DND-41 (cell line): Measurements from ENCODE around the gene NR6A1.

Experiments
- ATAC-seq: fragments of 200-7000 bp; cut with Tn5 transposase; 3 replicates; pipeline ENCODE4 v1.9.1; 2021; ENCODE audit warnings: low read depth; ENCODE audit not compliant: insufficient read depth
- DNase-seq: peaks from one replicate; pipeline ENCODE4 v3.0.0-alpha.2; 2020
- H2AFZ ChIP-seq: 2 replicates; pipeline ENCODE4 v1.6.0; 2012; ENCODE audit warnings: low read depth, low read length
- H3K27ac ChIP-seq: 2 replicates; pipeline ENCODE4 v1.5.1; 2012; ENCODE audit warnings: low read length, inconsistent platforms
- H3K27me3 ChIP-seq: fragments of 200-600 bp; sonication (generic); 2 replicates; pipeline ENCODE4 v1.6.0; 2012; ENCODE audit warnings: low read length, mild to moderate bottlenecking, inconsistent platforms; ENCODE audit not compliant: insufficient read depth, poor library complexity
- H3K36me3 ChIP-seq: 2 replicates; pipeline ENCODE4 v1.5.1; 2012; ENCODE audit warnings: low read length, inconsistent platforms; ENCODE audit not compliant: insufficient read depth
- H3K4me1 ChIP-seq: 2 replicates; pipeline ENCODE4 v1.5.1; 2012; ENCODE audit warnings: mild to moderate bottlenecking, low read length; ENCODE audit not compliant: insufficient read depth
- H3K4me2 ChIP-seq: 2 replicates; pipeline ENCODE4 v1.6.0; 2012; ENCODE audit warnings: mild to moderate bottlenecking, moderate library complexity, low read length, inconsistent platforms; ENCODE audit not compliant: insufficient read depth
- H3K4me3 ChIP-seq, 2 experiments: fragments of 200-600 bp in 1 of 2; shearing (Covaris generic) in 1 of 2; 2 replicates each; pipeline ENCODE4 v1.5.1; 2012 to 2016; ENCODE audit warnings: inconsistent platforms in 2 of 2, low read length in 2 of 2, mild to moderate bottlenecking in 2 of 2, low read depth in 1 of 2, moderate library complexity in 1 of 2
- H3K79me2 ChIP-seq: 2 replicates; pipeline ENCODE4 v1.6.0; 2012; ENCODE audit warnings: low read length, inconsistent platforms; ENCODE audit not compliant: insufficient read depth
- H3K9ac ChIP-seq: 2 replicates; pipeline ENCODE4 v1.6.0; 2012; ENCODE audit warnings: low read depth, mild to moderate bottlenecking, inconsistent platforms, low read length, moderate library complexity
- H3K9me3 ChIP-seq: 2 replicates; pipeline ENCODE4 v1.5.1; 2012; ENCODE audit warnings: low read length, moderate library complexity, mild to moderate bottlenecking, inconsistent platforms; ENCODE audit not compliant: insufficient read depth, severe bottlenecking
- H4K20me1 ChIP-seq: 2 replicates; pipeline ENCODE4 v1.6.0; 2012; ENCODE audit warnings: low read length; ENCODE audit not compliant: insufficient read depth
- CTCF ChIP-seq: IDR thresholded peaks from 2 replicates; pipeline ENCODE4 v1.5.1; 2012; ENCODE audit warnings: borderline replicate concordance, low read length, moderate library complexity, mild to moderate bottlenecking; ENCODE audit not compliant: poor library complexity, severe bottlenecking; ENCODE audit errors: extremely low read depth
- EZH2 ChIP-seq: IDR thresholded peaks from 3 replicates; pipeline ENCODE4 v1.6.1; 2012; ENCODE audit warnings: borderline replicate concordance, low read depth, mild to moderate bottlenecking, moderate library complexity, low read length, inconsistent platforms; ENCODE audit not compliant: severe bottlenecking

The NR6A1 gene

GRCh38 chr9:124793015-124793541 is 22.0 kb upstream of the NR6A1 start:
- no peak for TF ChIP-seq CTCF
- no peak for TF ChIP-seq EZH2
- Histone ChIP-seq H3K9me3 (no peaks in the 10 kb centered on the region), H3K36me3 (no peaks in the 10 kb centered on the region), H3K4me1 (no peaks in the 10 kb centered on the region), H3K27ac (no peak overlapping the region), H3K4me2 (no peak overlapping the region), H4K20me1 (no peaks in the 10 kb centered on the region), H3K9ac (no peak overlapping the region), H2AFZ (no peak overlapping the region), H3K79me2 (no peaks in the 10 kb centered on the region), H3K4me3 (no peak overlapping the region), H3K27me3 (no peaks in the 10 kb centered on the region)
- ATAC-seq (no peak), DNase-seq (no peak)

GRCh38 chr9:124792257-124793014 is 21.3 kb upstream of the NR6A1 start:
- H3K79me2 ChIP-seq, result no peaks in the 10 kb centered on the region
- no peak for DNase-seq
- no peak overlapping the region for H3K4me2 ChIP-seq
- no peaks in the 10 kb centered on the region for H3K36me3 ChIP-seq
- no peak overlapping the region for H3K27ac ChIP-seq
- no peak overlapping the region for H3K9ac ChIP-seq
- H3K4me3 ChIP-seq, result no peak overlapping the region
- no peak for ATAC-seq
- H2AFZ ChIP-seq, result no peak overlapping the region
- no peaks in the 10 kb centered on the region for H3K4me1 ChIP-seq
- H4K20me1 ChIP-seq, result no peaks in the 10 kb centered on the region
- TF ChIP-seq EZH2 (no peak), CTCF (no peak)
- no peaks in the 10 kb centered on the region for H3K27me3 ChIP-seq
- H3K9me3 ChIP-seq, result no peaks in the 10 kb centered on the region

GRCh38 chr9:124790801-124791505 is 19.8 kb upstream of the NR6A1 start:
- Histone ChIP-seq H4K20me1 (no peaks in the 10 kb centered on the region), H3K79me2 (no peaks in the 10 kb centered on the region), H3K4me2 (no peak overlapping the region), H2AFZ (no peak overlapping the region), H3K9me3 (no peaks in the 10 kb centered on the region), H3K9ac (no peak overlapping the region), H3K4me1 (no peaks in the 10 kb centered on the region), H3K27ac (no peak overlapping the region), H3K4me3 (no peak overlapping the region), H3K36me3 (no peaks in the 10 kb centered on the region), H3K27me3 (no peaks in the 10 kb centered on the region)
- TF ChIP-seq CTCF (no peak), EZH2 (no peak)
- DNase-seq (no peak), ATAC-seq (no peak)
